ENCODE results near the gene AZIN2. TPM values are rescaled to one million over a fixed set of nuclear protein-coding genes. Genes with fewer than 3 reads are reported as not detected.

AZIN2 gene
- total RNA-seq, 1 donor from 2014 or later, result 5.1 TPM

DNA sequence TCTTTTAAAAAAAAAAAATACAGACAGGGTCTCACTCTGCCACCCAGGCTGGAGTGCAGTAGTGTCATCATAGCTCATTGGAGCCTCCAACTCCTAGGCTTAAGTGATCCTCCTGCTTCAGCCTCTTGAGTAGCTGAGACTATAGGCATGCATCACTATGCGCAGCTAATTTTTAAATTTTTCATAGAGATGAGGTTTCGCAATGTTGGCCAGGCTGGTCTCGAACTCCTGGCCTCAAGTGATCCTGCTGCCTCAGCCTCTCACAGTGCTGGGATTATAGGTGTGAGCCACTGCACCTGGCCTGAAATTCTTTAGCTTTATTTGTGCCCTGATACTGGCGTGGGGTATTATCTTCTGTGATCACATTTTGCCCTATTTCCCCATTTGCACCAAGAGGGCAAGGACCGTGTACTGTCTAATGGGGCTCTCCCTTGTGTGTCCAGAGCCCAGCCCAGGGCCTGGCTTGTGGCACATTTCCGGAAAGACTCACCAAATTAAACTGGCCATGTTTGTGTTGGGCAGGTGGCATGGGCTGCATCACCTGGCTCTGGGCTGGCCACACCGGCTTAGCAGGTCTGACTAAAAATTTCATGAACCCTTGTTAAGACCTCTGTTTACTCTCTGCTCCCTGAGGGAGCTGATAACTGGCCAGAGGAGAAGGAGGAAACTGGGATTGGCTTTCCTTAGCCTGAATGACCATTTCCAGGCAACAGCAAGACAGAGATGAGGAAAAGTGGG, 68.7 kb downstream of the AZIN2 start:
- intact Hi-C loops (cut with micrococcal nuclease), result no loop called here

GRCh38 chr1:33150522-33150921, 69.6 kb downstream of the AZIN2 start:
- intact Hi-C loops (cut with micrococcal nuclease), result no loop called here

DNA sequence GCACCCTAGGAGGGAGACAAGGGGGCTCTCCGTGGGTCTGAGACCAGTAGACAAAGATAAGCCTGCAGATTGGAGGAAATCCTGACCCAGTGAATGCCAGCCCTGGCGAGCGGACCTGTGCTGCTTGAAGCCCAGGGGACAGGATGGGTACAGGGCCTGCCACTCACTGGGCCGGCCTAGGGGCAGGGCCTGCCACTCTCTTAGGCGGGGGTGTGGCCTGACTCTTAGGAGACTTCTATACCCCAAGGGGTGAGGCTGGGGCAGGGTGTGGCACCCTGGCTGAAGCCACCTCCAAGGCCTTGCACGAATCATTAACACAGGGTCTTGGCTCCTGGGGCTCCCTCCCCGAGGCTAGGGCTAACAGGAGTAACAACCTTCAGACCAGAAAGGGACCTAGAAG, 70.2 kb downstream of the AZIN2 start:
- intact Hi-C loops (cut with micrococcal nuclease), result no loop called here

DNA sequence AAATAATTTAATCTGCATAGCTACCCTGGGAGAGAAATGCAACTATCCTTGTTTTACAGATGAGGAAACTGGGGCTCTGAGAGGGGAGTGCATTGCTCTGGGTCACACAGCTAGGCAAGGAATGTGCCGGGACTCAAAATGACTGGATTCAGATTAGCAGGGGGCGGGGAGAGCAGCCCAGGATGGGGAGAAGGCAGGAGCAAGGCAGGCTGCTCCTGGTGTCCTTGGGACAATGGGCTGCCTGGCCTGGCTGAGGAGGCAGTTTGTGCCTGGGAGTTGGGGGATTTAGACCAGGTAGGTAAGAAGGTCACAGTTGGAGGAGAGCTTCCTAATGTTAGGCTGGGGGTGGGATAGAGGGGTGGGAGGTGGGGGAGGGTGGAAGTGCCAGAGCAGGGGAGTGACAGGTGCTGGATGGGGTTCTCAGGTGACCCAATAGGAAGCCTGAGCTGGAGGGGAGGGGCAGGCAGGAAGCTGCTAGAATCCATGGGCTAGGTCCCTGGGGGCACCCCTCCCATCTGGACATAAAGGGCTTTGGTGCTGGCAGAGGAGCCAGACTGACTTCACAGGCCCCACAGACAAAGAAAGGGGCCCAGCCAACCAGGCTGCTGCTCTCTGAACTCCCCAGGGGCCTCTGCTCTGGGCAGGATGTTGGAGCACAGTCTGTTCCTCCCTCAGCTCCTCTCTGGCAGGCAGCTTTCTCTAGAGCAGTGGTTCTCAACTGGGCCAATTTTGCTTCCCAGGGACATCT, 71.9 kb downstream of the AZIN2 start:
- intact Hi-C loops (cut with micrococcal nuclease), result no loop called here

DNA sequence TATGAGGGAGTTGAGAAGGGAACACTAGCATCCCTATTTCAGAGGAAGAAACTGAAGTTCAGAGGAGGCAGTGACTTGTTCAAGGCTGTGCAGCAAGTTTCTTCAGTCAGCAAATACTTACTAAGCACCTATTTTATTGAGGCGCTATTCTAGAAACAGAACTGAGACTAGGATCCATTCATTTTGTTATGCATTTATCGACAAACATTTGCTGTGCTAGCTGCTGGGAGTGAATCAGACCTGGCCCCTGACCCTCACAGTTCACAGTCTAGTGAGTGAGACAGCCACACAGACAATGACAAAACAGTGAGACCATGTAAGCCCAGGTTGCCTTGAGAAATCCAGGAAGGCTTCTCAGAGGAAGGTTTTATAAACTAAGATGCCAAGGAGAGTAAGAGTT, 72.7 kb downstream of the AZIN2 start:
- intact Hi-C loops (cut with micrococcal nuclease), result no loop called here

DNA sequence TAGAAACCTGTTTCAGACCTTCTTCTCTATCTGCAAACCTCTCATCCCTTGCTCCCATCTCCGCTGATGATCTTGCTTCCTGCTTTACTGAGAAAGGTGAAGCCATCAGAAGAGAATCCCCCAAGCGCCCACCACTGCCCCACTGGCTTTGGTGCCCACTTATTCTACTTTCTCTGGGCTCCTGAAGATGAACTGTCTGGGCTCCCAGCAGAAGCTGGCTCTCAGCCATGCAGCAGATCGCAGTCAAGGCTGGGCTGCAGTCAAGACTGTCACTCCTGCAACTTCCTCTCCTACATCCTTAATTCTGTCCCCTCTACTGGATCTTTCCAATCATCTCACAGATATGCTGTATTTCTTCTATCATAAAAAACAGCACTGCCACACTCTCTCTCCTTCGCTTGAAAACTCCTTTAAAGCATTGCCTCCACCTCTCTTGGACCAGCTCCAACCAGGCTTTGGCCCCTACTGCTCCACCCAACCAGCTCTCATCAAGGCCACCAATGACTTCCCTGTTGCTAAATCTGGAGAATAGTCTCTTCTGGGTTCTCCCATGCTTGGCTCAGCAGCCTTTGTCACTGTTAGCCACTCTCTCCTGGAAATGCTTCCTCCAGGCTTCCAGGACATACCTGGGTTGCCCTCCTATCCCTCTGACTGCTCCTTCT, 75.1 kb downstream of the AZIN2 start:
- intact Hi-C loops (cut with micrococcal nuclease), result no loop called here

DNA sequence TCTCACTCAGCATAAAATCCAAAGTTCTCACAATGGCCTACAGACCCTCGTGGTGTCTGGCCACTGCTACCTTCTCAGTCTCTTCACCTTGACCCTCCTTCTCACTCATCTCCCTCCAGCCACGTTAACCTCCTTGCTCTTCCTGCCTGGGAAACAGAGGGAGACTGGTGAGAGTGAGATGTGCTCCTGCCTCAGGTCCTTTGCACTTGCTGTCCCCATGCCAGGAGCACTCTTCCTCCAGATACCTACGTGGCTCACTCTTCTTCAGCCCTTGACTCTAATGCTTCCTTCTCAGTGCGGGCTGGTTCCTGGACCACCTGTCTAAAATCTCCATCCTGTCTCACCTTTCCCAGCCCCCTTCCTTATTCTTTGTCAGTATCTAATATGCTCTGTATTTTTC, 76.2 kb downstream of the AZIN2 start:
- intact Hi-C loops (cut with micrococcal nuclease), result no loop called here

- intact Hi-C loops (cut with micrococcal nuclease), result no loop called here
These were observed 77.4 kb downstream of the AZIN2 start for GRCh38 chr1:33158366-33158765.

GRCh38 chr1:33159577-33159976, 78.6 kb downstream of the AZIN2 start:
- intact Hi-C loops (cut with micrococcal nuclease), result no loop called here

DNA sequence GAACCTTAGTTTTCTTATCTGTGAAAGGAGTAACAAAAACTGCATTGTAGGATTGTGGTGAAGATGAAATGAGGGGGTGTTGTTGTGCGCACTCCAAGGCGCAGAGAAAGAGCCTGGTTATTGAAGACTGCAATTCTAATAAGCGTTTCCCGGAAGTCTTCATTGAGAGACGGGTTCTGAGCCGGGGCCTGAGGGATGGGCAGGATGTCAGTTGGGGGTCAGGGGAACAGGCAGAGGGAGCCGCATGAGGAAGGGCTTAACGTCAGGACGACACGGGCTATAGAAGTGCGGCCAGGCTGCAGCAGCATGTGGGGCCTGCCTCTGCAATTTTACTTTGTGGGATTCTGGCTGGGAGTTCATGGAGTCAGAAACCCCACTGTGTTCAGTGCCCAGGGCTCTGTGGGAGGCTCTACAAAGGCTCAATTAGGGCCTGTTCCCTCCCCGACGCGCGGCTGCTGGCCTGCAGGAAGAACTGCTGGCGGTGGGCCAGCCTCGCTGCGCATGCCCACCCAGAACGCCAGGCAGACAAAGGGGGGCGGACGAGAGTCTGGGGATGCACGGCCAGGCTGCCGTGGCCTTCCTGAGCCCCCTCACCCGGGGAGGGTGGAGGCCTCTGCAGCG, 80.2 kb downstream of the AZIN2 start:
- intact Hi-C loops (cut with micrococcal nuclease), result no loop called here

DNA sequence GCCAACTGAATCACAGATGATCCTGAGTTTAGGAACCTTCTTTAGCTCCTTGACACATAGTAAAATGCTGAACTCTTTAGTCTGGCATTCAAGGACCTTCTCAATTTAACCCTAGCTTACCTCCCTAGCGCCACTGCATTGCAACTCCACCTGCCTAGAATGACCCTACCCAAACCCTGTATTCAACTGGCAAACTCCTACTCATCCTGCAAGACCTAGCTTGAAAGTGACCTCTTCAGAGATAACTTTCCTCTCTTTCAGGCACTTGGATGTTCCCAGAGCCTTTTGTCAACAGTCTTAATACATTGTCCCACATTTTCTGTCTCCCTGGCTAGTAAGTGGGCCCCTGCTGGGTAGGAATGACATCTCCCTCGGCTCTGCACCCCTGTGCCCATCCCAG, 81.2 kb downstream of the AZIN2 start:
- intact Hi-C loops (cut with micrococcal nuclease), result no loop called here

- intact Hi-C loops (cut with micrococcal nuclease), result no loop called here
These were observed 82.9 kb downstream of the AZIN2 start for GRCh38 chr1:33163621-33164519.

DNA sequence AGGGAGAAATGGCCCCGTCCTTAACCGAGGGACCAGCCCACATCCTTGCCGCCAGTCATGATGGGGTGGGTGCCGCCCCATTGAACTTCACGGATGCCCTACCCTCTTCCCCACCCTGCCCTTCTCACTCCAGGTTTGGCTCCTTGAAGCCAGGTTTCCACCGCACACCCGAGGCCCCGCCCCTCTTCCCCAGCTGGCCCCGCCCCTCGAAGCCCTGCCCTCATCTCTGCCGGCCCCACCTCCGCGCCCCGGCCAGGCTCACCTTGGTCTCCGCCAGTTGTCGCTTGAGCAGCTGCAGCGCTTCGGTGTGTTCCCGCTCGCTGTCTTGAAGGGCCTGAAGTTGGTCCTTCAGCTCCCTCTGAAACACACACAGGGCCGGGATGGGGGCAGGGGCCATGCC, 84.3 kb downstream of the AZIN2 start:
- intact Hi-C loops (cut with micrococcal nuclease), result no loop called here

GRCh38 chr1:33165809-33166208, 84.9 kb downstream of the AZIN2 start:
- intact Hi-C loops (cut with micrococcal nuclease), result no loop called here

GRCh38 chr1:33167650-33168447, 86.9 kb downstream of the AZIN2 start:
- intact Hi-C loops (cut with micrococcal nuclease), result no loop called here

- intact Hi-C loops (cut with micrococcal nuclease), result no loop called here
These were observed 87.8 kb downstream of the AZIN2 start for GRCh38 chr1:33168556-33169289.

- intact Hi-C loops (cut with micrococcal nuclease), result no loop called here
These were observed 88.5 kb downstream of the AZIN2 start for GRCh38 chr1:33169290-33170055.

Data from T-helper 1 cell treated with Interleukin-12 subunit alpha and Interleukin-12 subunit beta and Interleukin-4 antibody, amounts not matched to agents 30 ng/mL and 1 ng/mL, for 36 hours (primary cell).